HG03460 (cell line): ENCODE results near the gene KLHL3.
A peak's percentile ranks its signal among the peaks of the same experiment; 100 is the strongest.
"Not testable (repeated sequence)": the region's sequence is repeated elsewhere in the genome, so short reads cannot be mapped to it uniquely, and the experiment has no call there.

Experiments used
- ATAC-seq: cut with Tn5 transposase; IDR thresholded peaks from one replicate; pipeline ENCODE4 v1.9.1; 2021; ENCODE audit not compliant: unreplicated experiment

The KLHL3 gene

GRCh38 chr5:137668637-137669036 is 67.3 kb downstream of the KLHL3 start:
- no peak for ATAC-seq

DNA sequence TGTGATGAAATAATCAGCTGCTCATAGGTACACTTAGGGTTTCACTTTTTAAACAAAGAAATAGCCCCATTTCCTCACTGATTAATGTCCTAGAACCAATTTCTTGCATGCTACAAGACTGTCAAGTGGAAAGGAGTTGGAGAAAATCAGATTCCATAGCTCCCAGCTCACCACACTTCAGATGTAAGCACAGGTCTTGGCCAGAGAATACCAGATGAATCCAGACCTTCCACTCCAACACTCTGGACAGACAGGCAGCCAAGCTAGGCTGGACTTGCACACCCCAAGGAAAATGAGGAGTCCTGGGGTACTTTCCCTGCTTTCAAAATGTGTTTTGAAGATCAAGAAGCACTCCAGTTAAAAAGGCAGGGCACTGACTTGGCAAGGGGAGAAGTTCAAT is 68.5 kb downstream of the KLHL3 start:
- ATAC-seq, result no peak

- ATAC-seq, result no peak
Measured at GRCh38 chr5:137666901-137667300, 69.0 kb downstream of the KLHL3 start.

DNA sequence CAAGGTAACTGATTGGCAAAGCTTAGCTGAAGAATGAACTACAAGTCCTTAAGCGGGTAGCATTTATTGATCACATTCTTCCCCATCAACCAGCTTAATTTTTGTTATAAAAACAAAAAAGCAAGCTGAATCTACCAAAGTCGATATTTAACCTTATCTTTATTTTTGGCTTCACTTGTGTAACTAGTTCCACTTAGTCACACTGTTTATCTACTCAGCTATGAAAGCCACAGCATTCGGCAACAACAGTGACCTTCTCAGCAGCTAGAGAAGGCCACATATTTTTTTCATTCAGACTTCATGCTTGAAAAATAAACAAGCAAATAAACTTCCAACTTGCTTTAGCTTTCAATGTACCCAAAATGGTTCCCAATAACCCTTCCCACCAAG is 69.4 kb downstream of the KLHL3 start:
- peak; percentile 39 for ATAC-seq

DNA sequence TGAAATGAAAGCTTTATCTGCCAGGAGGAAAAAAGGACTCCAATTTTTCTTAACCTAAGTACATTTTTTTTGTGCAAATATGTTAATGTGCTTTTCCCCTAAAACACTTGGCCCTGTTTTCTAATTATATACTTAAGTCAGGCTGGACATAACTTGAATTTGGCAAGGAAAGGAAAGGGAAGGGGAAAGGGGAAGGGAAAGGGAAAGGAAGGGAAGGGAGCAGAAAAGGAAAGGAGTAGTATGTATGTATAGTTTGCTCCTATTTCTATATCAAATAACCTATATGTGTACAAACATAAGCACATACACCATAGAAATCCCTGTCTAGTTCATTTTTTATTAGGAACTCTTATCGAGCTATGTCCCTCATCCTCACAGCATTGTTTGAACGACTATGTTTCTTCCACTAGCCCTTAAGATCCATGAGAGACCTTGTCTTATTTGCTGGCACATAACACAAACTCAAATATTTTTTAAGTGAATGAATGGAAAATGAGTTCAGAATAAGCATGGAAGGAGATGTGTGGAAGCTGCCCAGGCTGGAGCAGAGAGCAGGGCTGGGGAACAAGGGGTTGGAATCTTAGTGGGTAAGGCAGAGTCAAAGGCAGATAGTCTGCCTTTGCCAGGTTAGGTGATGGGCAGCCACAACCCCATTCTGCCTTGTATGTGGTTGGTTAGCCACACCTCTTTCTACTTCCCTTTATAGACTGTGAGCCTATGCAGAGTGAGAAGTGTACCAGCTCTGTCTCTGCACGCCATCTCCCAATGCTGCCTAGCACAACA is 70.0 kb downstream of the KLHL3 start:
- ATAC-seq, result peak; percentile 100

DNA sequence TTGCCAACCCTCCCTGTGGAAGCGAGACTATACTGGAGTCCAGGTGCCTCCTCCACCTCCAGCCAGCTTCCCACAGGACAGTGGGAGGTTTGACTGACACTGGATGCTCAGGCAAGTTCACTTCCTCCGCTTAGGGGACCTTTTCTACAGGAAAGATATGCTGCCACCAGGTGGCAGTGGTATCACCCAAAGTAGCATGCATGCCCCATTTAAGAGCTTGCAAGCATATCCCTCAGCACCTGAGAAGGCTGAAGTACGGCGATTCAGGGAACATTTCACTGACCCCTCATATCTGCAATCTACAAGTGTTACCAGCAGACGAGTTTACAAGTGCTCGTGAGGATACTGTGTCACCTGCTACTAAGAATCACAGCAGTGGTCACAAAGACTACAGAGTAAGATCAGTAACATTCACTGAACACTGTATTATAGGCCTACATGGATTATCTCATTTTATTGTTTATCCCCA is 75.5 kb downstream of the KLHL3 start:
- peak; percentile 88 for ATAC-seq

DNA sequence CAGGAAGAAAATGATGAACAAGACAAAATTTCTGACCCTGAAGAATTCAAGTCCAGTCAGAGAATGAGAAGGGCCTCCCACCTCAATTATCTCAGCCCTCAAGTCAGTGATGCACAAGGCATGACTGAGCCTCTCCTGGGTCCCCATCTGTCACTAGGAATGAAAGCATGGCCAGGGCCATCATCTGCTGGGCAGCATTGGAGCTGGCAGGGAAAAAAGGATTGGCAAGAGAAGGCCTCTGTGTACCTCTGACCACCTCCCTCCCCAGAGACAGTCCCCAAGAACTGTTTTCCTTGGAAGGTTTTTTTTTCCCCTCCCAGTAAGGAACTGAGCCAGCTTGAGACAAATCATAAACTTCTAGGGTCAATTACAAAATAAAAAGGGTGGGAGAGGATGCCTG is 76.7 kb downstream of the KLHL3 start:
- no peak for ATAC-seq

GRCh38 chr5:137658324-137658723 is 77.6 kb downstream of the KLHL3 start:
- ATAC-seq, result no peak

DNA sequence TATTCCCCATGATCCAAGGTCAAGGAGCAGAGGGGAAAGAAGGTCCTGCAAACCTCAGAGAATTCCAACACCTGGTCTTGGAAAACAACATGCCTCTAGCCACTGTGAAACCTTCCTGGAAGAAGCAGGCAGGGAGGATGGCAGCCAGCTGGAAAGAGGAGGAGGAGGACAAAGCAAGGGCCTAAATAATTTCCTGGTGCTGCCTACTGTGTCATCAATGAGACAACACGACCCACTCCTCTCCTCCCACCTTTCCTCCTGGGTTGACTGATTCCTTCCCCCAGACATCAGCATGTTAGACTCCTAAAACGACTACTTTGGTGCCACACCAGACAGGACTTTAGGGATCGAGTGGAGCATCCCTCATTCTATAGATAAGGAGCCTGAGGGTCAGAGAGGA is 78.8 kb downstream of the KLHL3 start:
- ATAC-seq, result no peak

DNA sequence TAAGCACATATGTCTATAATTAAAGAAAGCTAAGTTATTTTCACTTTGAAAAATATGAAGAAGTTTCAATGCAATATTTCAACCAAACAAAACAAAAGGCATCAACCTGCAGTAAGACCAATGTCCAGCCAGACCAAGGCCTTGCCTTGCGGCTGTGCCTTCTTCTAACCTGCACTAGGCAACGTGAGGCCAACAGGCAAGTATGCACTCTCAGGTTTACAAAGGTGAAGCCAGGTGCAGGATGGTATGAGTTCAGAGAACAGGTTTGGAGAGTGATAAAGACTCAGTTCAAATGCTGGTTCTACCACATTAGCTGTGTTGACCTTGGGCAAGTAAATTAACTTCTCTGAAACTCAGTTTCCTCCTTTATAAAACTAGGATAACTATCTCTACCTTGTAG is 79.3 kb downstream of the KLHL3 start:
- no peak for ATAC-seq

- ATAC-seq, result no peak
Measured at GRCh38 chr5:137651022-137651421, 84.9 kb downstream of the KLHL3 start.

DNA sequence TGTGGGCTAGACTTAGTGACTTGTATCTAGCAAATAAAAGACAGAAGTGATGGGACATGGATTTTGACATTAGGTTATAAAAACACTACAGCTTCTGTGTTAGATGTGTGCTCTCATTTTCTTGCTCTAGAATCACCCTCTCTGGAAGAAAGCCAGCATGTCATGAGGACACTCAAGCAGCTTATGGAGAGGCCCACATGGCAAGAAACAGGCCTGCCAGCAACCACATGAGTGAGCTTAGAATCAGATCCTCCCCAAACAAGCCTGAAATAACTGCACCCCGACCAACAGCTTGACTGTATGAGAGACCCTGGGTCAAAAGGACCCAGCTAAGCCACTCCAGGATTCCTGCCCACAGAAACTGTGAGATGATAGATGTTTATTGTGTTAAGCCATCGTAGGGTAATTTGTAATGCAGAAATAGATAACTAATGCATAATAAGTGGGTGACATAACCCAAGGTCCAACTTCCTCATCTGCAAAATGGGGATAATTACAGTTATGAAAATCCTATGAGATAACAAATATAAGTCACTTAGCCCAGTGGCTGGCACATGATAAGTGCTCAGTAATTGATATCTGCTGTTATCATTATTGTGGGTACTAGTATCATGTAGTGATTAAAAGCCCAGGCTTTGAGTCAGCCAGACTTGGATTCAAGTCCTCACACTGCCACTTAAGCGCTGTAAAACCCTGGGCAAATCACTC is 86.5 kb downstream of the KLHL3 start:
- ATAC-seq, result no peak

GRCh38 chr5:137648361-137648760 is 87.5 kb downstream of the KLHL3 start:
- ATAC-seq, result no peak

DNA sequence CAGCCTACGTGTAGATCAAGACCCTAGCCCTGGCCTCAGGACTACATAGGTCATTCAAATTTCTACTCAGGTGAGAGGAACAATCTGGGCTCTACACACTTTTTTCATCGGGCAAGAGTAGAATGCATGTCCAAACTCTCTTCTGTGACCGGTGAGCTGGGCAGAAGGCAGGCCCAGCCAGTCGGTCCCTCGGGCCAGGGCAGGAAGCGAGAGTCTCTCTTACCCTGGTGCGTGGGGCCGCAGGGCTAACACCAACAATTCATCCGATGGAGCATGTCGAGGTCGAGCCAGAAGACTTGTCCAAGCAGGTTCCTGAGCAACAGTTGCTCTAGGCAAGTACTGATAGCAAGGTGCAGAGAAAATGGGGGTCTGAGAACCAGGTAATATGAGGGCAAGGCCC is 88.5 kb downstream of the KLHL3 start:
- ATAC-seq, result no peak

DNA sequence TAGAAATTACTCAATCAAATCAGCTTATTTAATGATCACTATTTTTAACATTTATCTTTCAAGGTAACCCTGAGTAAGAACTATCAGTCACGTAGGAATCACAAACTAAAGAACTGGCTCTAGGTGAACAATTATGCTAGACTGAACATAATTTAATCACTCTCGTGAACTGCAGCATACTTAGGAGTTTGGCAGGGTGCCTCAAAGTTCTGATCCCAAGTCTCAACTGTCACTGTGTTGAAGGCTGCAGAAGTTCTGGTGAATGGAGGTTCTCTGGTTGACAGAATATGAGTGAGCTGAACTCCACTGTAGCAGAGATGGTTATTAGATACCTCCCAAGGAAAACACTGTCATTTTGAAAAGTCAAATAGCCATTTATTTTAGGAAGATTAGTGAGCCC is 89.1 kb downstream of the KLHL3 start:
- ATAC-seq, result no peak

- not testable (repeated sequence) for ATAC-seq
Measured at GRCh38 chr5:137643081-137643480, 92.8 kb downstream of the KLHL3 start.

DNA sequence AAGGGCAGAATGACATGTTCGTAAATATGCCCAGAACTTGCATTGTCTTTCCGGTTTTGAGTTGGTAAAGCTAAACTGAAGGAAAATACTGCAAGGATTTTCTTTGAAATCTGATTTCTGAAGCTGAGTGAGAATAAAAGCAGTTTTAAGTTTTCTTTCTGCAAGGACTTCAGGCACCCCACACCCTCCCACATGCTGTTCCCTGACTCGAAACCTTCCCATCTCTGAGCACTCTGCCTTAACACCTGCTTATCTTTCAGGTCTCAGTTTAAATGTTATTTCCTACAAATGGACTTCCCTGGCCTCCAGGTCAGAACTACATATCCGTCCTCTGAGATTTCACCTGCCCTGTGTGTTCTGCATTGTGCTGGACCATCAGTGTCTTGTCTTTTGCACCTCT is 93.8 kb downstream of the KLHL3 start:
- no peak for ATAC-seq

DNA sequence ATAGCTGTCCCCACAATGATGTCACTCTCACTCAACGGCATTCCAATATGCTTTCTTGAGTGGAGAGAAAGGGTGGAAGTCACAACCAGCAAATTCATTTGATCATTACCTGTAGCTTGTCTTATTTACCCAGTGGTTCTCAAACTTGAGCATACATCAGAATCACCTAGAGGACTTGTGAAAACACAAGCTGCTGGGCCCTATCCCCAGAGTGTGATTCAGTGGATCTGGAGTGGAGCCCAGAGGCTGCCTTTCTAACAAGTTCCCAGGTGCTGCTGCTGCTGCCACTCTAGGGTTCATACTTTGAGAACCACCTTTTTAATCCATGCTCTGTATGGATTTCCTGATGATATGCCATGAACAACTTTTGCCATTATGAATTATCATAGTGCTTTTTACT is 94.7 kb downstream of the KLHL3 start:
- no peak for ATAC-seq

GRCh38 chr5:137639645-137640044 is 96.2 kb downstream of the KLHL3 start:
- no peak for ATAC-seq

DNA sequence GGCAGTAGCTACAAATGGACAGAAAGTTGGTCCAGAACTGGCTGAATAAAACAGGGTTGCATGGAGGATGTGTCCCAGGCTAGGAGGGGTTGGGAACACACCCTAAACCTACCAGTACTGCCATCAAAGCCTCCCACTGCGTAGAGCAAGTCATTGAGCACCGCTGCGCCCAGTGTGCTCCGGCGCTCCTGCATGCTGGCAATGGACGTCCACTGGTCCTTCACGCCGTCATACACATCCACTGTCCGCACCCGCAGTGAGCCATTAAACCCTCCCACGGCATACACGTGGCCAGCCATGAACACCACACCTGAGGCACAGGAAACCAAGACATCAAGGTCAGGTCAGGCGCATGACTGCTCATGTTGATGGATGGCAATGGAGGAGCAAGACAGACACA is 97.0 kb downstream of the KLHL3 start:
- ATAC-seq, result no peak

- ATAC-seq, result no peak
Measured at GRCh38 chr5:137636830-137637714, 98.8 kb downstream of the KLHL3 start.

GRCh38 chr5:137636099-137636498 is 99.8 kb downstream of the KLHL3 start:
- no peak for ATAC-seq
